Endodermal cell (in vitro differentiated cells): ENCODE measurements around the gene C3orf18. TPM values are rescaled to one million over a fixed set of nuclear protein-coding genes. Genes with fewer than 3 reads are reported as not detected.

Source experiments
- DNase-seq: peaks from one replicate; pipeline ENCODE4 v3.0.0-alpha.2; 2017
- H3K27ac ChIP-seq: 2 replicates; pipeline ENCODE4 v1.5.1; 2013; ENCODE audit warnings: mild to moderate bottlenecking, low read depth, low read length, moderate library complexity
- H3K27me3 ChIP-seq: 2 replicates; pipeline ENCODE4 v1.6.1; 2013; ENCODE audit warnings: mild to moderate bottlenecking, low read length, moderate library complexity; ENCODE audit not compliant: insufficient read depth, control insufficient read depth, poor library complexity, severe bottlenecking
- H3K36me3 ChIP-seq: 2 replicates; pipeline ENCODE4 v1.7.0; 2013; ENCODE audit warnings: mild to moderate bottlenecking, low read length, moderate library complexity; ENCODE audit not compliant: control insufficient read depth, insufficient read depth
- H3K4me1 ChIP-seq: one replicate; pipeline ENCODE4 v1.7.0; 2013; ENCODE audit warnings: low read length; ENCODE audit not compliant: control insufficient read depth, insufficient read depth
- H3K4me3 ChIP-seq: 2 replicates; pipeline ENCODE4 v1.5.1; 2013; ENCODE audit warnings: mild to moderate bottlenecking, low read length, moderate library complexity
- H3K9ac ChIP-seq: 2 replicates; pipeline ENCODE4 v1.6.1; 2013; ENCODE audit warnings: mild to moderate bottlenecking, low read length, moderate library complexity; ENCODE audit not compliant: poor library complexity, severe bottlenecking; ENCODE audit errors: extremely low read depth
- H3K9me3 ChIP-seq: 2 replicates; pipeline ENCODE4 v1.6.1; 2013; ENCODE audit warnings: mild to moderate bottlenecking, low read length, moderate library complexity; ENCODE audit not compliant: control insufficient read depth
- H3K27ac Mint-ChIP-seq: 2 replicates; pipeline ENCODE4 v1.8.0; 2020; ENCODE audit warnings: mixed read lengths
- H3K27me3 Mint-ChIP-seq: 2 replicates; pipeline ENCODE4 v1.8.0; 2021; ENCODE audit warnings: mild to moderate bottlenecking, mixed read lengths; ENCODE audit not compliant: insufficient read depth
- H3K36me3 Mint-ChIP-seq: 2 replicates; pipeline ENCODE4 v1.8.0; 2020; ENCODE audit warnings: low read depth, mixed read lengths
- H3K4me1 Mint-ChIP-seq: 2 replicates; pipeline ENCODE4 v1.8.0; 2020; ENCODE audit warnings: mixed read lengths
- H3K4me3 Mint-ChIP-seq: 2 replicates; pipeline ENCODE4 v1.8.0; 2020; ENCODE audit warnings: mild to moderate bottlenecking, moderate library complexity, mixed read lengths
- H3K9me3 Mint-ChIP-seq: 2 replicates; pipeline ENCODE4 v1.8.0; 2020; ENCODE audit warnings: mild to moderate bottlenecking, mixed read lengths
- CTCF ChIP-seq: fragments of 200-600 bp; sonication (generic); conservative IDR thresholded peaks from 2 replicates; pipeline ENCODE4 v1.5.0; 2021; ENCODE audit warnings: antibody characterized with exemption, mild to moderate bottlenecking
- WGBS, 2 experiments: methylation state at CpG; one replicate each; pipeline versions ENCODE4 v1.1.5 to v1.1.7; 2013; ENCODE audit warnings: missing lambda C conversion rate in 2 of 2, mixed read lengths in 1 of 2; ENCODE audit not compliant: insufficient coverage in 1 of 2, insufficient read length in 1 of 2; 5-methylcytosine and 5-hydroxymethylcytosine counted together
- total RNA-seq, 2 donors: library from RNA; stranded (reverse); fragmentation: NEBNext Ultra II Directional in 1 of 2; extraction: Animal tissue kit (Norgen Biotek cat#: 25700) in 1 of 2; gene quantifications; 2 replicates in 1 of 2; 3 replicates in 1 of 2; pipeline ENCODE4 v1.2.1, GENCODE V29; 2021

The C3orf18 gene
- total RNA-seq, 2 donors from 2014 or later, result 14.4 to 16.9 TPM

- Mint-ChIP-seq H3K4me3 (no peak overlapping the region), H3K4me1 (peaks cover 21% of the 10 kb centered on the region), H3K27me3 (peaks cover 39% of the 10 kb centered on the region), H3K27ac (no peak overlapping the region), H3K9me3 (no peaks in the 10 kb centered on the region), H3K36me3 (no peaks in the 10 kb centered on the region)
- Histone ChIP-seq H3K9ac (no peak overlapping the region), H3K27ac (no peak overlapping the region), H3K9me3 (no peaks in the 10 kb centered on the region), H3K4me1 (no peaks in the 10 kb centered on the region), H3K36me3 (no peaks in the 10 kb centered on the region), H3K27me3 (peaks cover 22% of the 10 kb centered on the region), H3K4me3 (no peak overlapping the region)
- no peak for TF ChIP-seq CTCF
- DNase-seq, result no peak
- 25 to 44% methylated on average over 1 of the region's 1 CpG for WGBS, 2 experiments
Observed at GRCh38 chr3:50615190-50615589, 47.6 kb upstream of the C3orf18 start.

GRCh38 chr3:50612970-50613846, 45.7 kb upstream of the C3orf18 start:
- DNase-seq, result no peak
- Histone ChIP-seq H3K4me3 (peak overlapping the region; percentile 75), H3K36me3 (no peaks in the 10 kb centered on the region), H3K4me1 (no peaks in the 10 kb centered on the region), H3K9me3 (no peaks in the 10 kb centered on the region), H3K27ac (no peak overlapping the region), H3K9ac (no peak overlapping the region), H3K27me3 (peaks cover 22% of the 10 kb centered on the region)
- peaks cover 21% of the 10 kb centered on the region for H3K4me1 Mint-ChIP-seq
- no peak overlapping the region for H3K27ac Mint-ChIP-seq
- TF ChIP-seq CTCF, result no peak
- no peaks in the 10 kb centered on the region for H3K36me3 Mint-ChIP-seq
- no peaks in the 10 kb centered on the region for H3K9me3 Mint-ChIP-seq
- H3K27me3 Mint-ChIP-seq, result peaks cover 45% of the 10 kb centered on the region
- WGBS, 2 experiments, result 71 to 75% methylated on average over 6 of the region's 6 CpGs
- H3K4me3 Mint-ChIP-seq, result peak overlapping the region; percentile 61

DNA sequence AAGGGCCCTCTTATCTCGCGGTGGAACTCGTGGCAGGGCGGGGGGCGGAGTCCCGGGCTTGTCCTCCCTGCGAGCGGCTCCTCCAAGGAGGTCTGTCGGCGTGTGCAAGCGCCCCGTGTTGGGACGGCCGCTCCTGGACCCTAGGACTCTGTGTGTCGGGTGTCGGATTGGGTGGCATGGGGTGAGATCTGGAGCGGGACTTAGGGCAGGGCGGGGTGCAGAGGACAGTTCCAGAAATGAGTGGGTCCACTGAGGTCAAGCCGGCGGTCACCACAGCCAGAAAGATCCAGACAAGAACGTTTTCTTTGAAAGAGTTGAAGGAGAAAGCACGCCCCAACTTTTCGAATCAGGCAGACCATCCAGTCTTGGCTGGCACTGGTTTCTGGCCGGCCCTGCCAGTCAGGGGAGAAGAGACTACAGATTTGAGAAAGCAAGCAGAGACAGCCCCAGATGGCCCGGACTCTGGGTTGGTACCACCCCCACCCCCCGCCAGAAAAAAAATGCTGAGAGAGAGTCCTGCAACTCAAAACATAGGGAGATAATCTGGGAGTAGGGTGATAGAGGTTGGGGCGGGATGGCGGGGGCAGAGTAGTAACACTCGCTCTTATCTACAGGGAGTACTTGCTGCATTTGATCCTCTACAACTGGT, 44.8 kb upstream of the C3orf18 start:
- H3K27me3 ChIP-seq, result peaks cover 22% of the 10 kb centered on the region
- H3K27me3 Mint-ChIP-seq, result peaks cover 45% of the 10 kb centered on the region
- no peak for TF ChIP-seq CTCF
- H3K9me3 Mint-ChIP-seq, result no peaks in the 10 kb centered on the region
- peak overlapping the region; percentile 61 for H3K4me3 Mint-ChIP-seq
- no peak for DNase-seq
- no peak overlapping the region for H3K27ac ChIP-seq
- peak overlapping the region; percentile 4 for H3K27ac Mint-ChIP-seq
- H3K36me3 ChIP-seq, result peaks cover 5% of the 10 kb centered on the region
- peaks cover 21% of the 10 kb centered on the region for H3K4me1 Mint-ChIP-seq
- H3K4me3 ChIP-seq, result peak overlapping the region; percentile 75
- no peaks in the 10 kb centered on the region for H3K4me1 ChIP-seq
- H3K36me3 Mint-ChIP-seq, result no peaks in the 10 kb centered on the region
- H3K9ac ChIP-seq, result peak overlapping the region; percentile 45
- WGBS, 2 experiments, result 17 to 32% methylated on average over 11 to 29 of the region's 29 CpGs
- H3K9me3 ChIP-seq, result no peaks in the 10 kb centered on the region
